Gastrocnemius medialis (tissue), 4 donors: ENCODE results near the gene NETO2.

Experiments used
- CTCF ChIP-seq, 5 experiments: fragments of 450-650 bp in 3 of 5; fragments of 200-600 bp in 2 of 5; sonication (generic) in 2 of 5; IDR thresholded peaks in 4 of 5; conservative IDR thresholded peaks in 1 of 5; 1 replicate in 4 of 5; 2 replicates in 1 of 5; pipeline ENCODE4 v1.5.1; 2016 to 2019; ENCODE audit warnings: antibody characterized with exemption in 5 of 5, mild to moderate bottlenecking in 3 of 5, moderate library complexity in 3 of 5
- POLR2A ChIP-seq, 2 donors: fragments of 450-650 bp; IDR thresholded peaks; one replicate each; pipeline ENCODE4 v1.6.1; 2017; ENCODE audit warnings: antibody characterized with exemption in 2 of 2, mild to moderate bottlenecking in 2 of 2, moderate library complexity in 2 of 2

- TF ChIP-seq CTCF (IDR thresholded peaks at IDR 0.05 in 4 of 5, conservative IDR thresholded peaks at IDR 0.05 in 1 of 5) (no peak), POLR2A (IDR thresholded peaks at IDR 0.05) (no peak)
These were observed 109.3 kb downstream of the NETO2 start for GRCh38 chr16:47034455-47034854.
